SK-N-SH treated with all-trans-retinoic acid at 6 μM for 48 hours (cell line): ENCODE measurements around the gene SFXN5.

Experiments
- CREB5 ChIP-seq: fragments of 250-450 bp; sonication (Bioruptor Pico); IDR thresholded peaks from 2 replicates; pipeline ENCODE4 v1.5.1; 2020; ENCODE audit warnings: low read depth, mild to moderate bottlenecking, moderate library complexity
- ESRRG ChIP-seq: fragments of 250-450 bp; sonication (Bioruptor Pico); IDR thresholded peaks from 2 replicates; pipeline ENCODE4 v1.6.1; 2021; ENCODE audit warnings: mild to moderate bottlenecking
- PATZ1 ChIP-seq: fragments of 250-450 bp; sonication (Bioruptor Pico); IDR thresholded peaks from 2 replicates; pipeline ENCODE4 v1.8.0; 2020; ENCODE audit warnings: mild to moderate bottlenecking, moderate library complexity, borderline replicate concordance
- PPARA ChIP-seq: fragments of 250-450 bp; sonication (Bioruptor Pico); IDR thresholded peaks from 2 replicates; pipeline ENCODE4 v1.5.0; 2020; ENCODE audit warnings: mild to moderate bottlenecking, borderline replicate concordance
- TSHZ2 ChIP-seq: fragments of 250-450 bp; sonication (Bioruptor Pico); IDR thresholded peaks from 2 replicates; pipeline ENCODE4 v1.5.0; 2020; ENCODE audit warnings: mild to moderate bottlenecking, moderate library complexity
- ZC3H10 ChIP-seq: fragments of 250-450 bp; sonication (Bioruptor Pico); IDR thresholded peaks from 2 replicates; pipeline ENCODE4 v1.5.1; 2021; ENCODE audit warnings: mild to moderate bottlenecking, moderate library complexity
- ZFP3 ChIP-seq: fragments of 250-450 bp; sonication (Bioruptor Pico); IDR thresholded peaks from 2 replicates; pipeline ENCODE4 v1.5.0; 2020; ENCODE audit warnings: mild to moderate bottlenecking, moderate library complexity

GRCh38 chr2:73074110-73075069, 2.9 kb upstream of the SFXN5 start:
- no peak for TF ChIP-seq TSHZ2
- no peak for TF ChIP-seq ZC3H10 (CRISPR knock-in tag)
- TF ChIP-seq CREB5 (CRISPR knock-in tag) = no peak
- no peak for TF ChIP-seq ESRRG (CRISPR knock-in tag)
- TF ChIP-seq PPARA (CRISPR knock-in tag) = no peak
- TF ChIP-seq ZFP3 (CRISPR knock-in tag) = no peak
- TF ChIP-seq PATZ1 = no peak
